ENCODE results near the gene PTH2R. TPM values are rescaled to one million over a fixed set of nuclear protein-coding genes. Genes with fewer than 3 reads are reported as not detected.
"Not testable (repeated sequence)": the region's sequence is repeated elsewhere in the genome, so short reads cannot be mapped to it uniquely, and the experiment has no call there.

The PTH2R gene
- total RNA-seq, 4 donors from 2014 or later = not detected

GRCh38 chr2:208493186-208493585 is 86.6 kb downstream of the PTH2R start:
- no peak for DNase-seq (ENCODE audit: low spot score in 2 of 2)
- H3K27ac ChIP-seq = no peak overlapping the region
- no peaks in the 10 kb centered on the region for H3K36me3 ChIP-seq
- no peak overlapping the region for H3K4me3 ChIP-seq
- no peaks in the 10 kb centered on the region for H3K4me1 ChIP-seq
- TF ChIP-seq EP300 (IDR thresholded peaks at IDR 0.05) (no peak), CTCF (IDR thresholded peaks at IDR 0.05) (no peak), POLR2A (IDR thresholded peaks at IDR 0.05) (no peak)
- no peaks in the 10 kb centered on the region for H3K9me3 ChIP-seq
- whole genome bisulfite sequencing, 2 donors = 91 to 95% methylated on average over 12 of the region's 12 CpGs
- H3K27me3 ChIP-seq = no peaks in the 10 kb centered on the region

- Histone ChIP-seq H3K27me3 (no peaks in the 10 kb centered on the region), H3K27ac (no peak overlapping the region), H3K4me1 (no peaks in the 10 kb centered on the region), H3K4me3 (no peak overlapping the region), H3K9me3 (no peaks in the 10 kb centered on the region), H3K36me3 (no peaks in the 10 kb centered on the region)
- TF ChIP-seq POLR2A (IDR thresholded peaks at IDR 0.05) (no peak), CTCF (IDR thresholded peaks at IDR 0.05) (no peak), EP300 (IDR thresholded peaks at IDR 0.05) (no peak)
- 75 to 79% methylated on average over 2 of the region's 2 CpGs for WGBS, 2 donors
- DNase-seq (ENCODE audit: low spot score in 2 of 2) = no peak
Measured at GRCh38 chr2:208496129-208496528, 89.5 kb downstream of the PTH2R start.

GRCh38 chr2:208501206-208501605 is 94.6 kb downstream of the PTH2R start:
- H3K36me3 ChIP-seq = no peaks in the 10 kb centered on the region
- TF ChIP-seq CTCF (IDR thresholded peaks at IDR 0.05) = no peak
- TF ChIP-seq POLR2A (IDR thresholded peaks at IDR 0.05) = no peak
- TF ChIP-seq EP300 (IDR thresholded peaks at IDR 0.05) = no peak
- no peaks in the 10 kb centered on the region for H3K4me1 ChIP-seq
- no peak overlapping the region for H3K27ac ChIP-seq
- H3K9me3 ChIP-seq = peaks cover 0 to 5% (median 0%) of the 10 kb centered on the region in 4 donors
- DNase-seq (ENCODE audit: low spot score in 2 of 2) = no peak
- WGBS, 2 donors = 26 to 30% methylated on average over 6 to 7 of the region's 7 CpGs
- no peaks in the 10 kb centered on the region for H3K27me3 ChIP-seq
- H3K4me3 ChIP-seq = no peak overlapping the region

GRCh38 chr2:208502288-208502687 is 95.7 kb downstream of the PTH2R start:
- Histone ChIP-seq H3K4me1 (no peaks in the 10 kb centered on the region), H3K27me3 (no peaks in the 10 kb centered on the region), H3K36me3 (no peaks in the 10 kb centered on the region), H3K4me3 (no peak overlapping the region), H3K9me3 (peaks cover 0 to 10% (median 0%) of the 10 kb centered on the region in 4 donors), H3K27ac (no peak overlapping the region)
- DNase-seq (ENCODE audit: low spot score in 2 of 2) = no peak
- TF ChIP-seq EP300 (IDR thresholded peaks at IDR 0.05) (no peak), CTCF (IDR thresholded peaks at IDR 0.05) (no peak), POLR2A (IDR thresholded peaks at IDR 0.05) (no peak)

GRCh38 chr2:208505365-208505764 is 98.8 kb downstream of the PTH2R start:
- H3K4me1 ChIP-seq; H3K36me3 ChIP-seq; H3K27me3 ChIP-seq; H3K4me3 ChIP-seq; DNase-seq (ENCODE audit: low spot score in 2 of 2); H3K27ac ChIP-seq: not testable (repeated sequence)
- WGBS, 2 donors = 96 to 98% methylated on average over 3 of the region's 3 CpGs
- H3K9me3 ChIP-seq = peaks cover 0 to 22% (median 0%) of the 10 kb centered on the region in 4 donors

- TF ChIP-seq EP300 (IDR thresholded peaks at IDR 0.05) (no peak), POLR2A (IDR thresholded peaks at IDR 0.05) (no peak), CTCF (IDR thresholded peaks at IDR 0.05) (no peak)
Measured at GRCh38 chr2:208509586-208509985, 103.0 kb downstream of the PTH2R start.

More at GRCh38 chr2:208509586-208509985, 103.0 kb downstream of the PTH2R start:
- Histone ChIP-seq H3K27ac (no peak overlapping the region), H3K36me3 (no peaks in the 10 kb centered on the region), H3K9me3 (peaks cover 0 to 22% (median 0%) of the 10 kb centered on the region in 4 donors), H3K27me3 (no peaks in the 10 kb centered on the region), H3K4me3 (no peak overlapping the region), H3K4me1 (no peaks in the 10 kb centered on the region)
- no peak for DNase-seq (ENCODE audit: low spot score in 2 of 2)

All from tibial nerve (tissue), 4 donors.